ENCODE results near the gene ATXN7L1.
"Not testable (repeated sequence)": the region's sequence is repeated elsewhere in the genome, so short reads cannot be mapped to it uniquely, and the experiment has no call there.

The ATXN7L1 gene

GRCh38 chr7:105802604-105803428 is 73.6 kb downstream of the ATXN7L1 start:
- DNase-seq (ENCODE audit: low read depth) = no peak

- no peak for DNase-seq (ENCODE audit: low read depth)
Observed at GRCh38 chr7:105800849-105801534, 75.4 kb downstream of the ATXN7L1 start.

GRCh38 chr7:105800442-105800841 is 76.0 kb downstream of the ATXN7L1 start:
- no peak for DNase-seq (ENCODE audit: low read depth)

GRCh38 chr7:105799677-105800076 is 76.7 kb downstream of the ATXN7L1 start:
- no peak for DNase-seq (ENCODE audit: low read depth)

GRCh38 chr7:105799006-105799405 is 77.4 kb downstream of the ATXN7L1 start:
- no peak for DNase-seq (ENCODE audit: low read depth)

GRCh38 chr7:105797652-105798051 is 78.7 kb downstream of the ATXN7L1 start:
- no peak for DNase-seq (ENCODE audit: low read depth)

GRCh38 chr7:105796365-105796764 is 80.0 kb downstream of the ATXN7L1 start:
- DNase-seq (ENCODE audit: low read depth) = no peak

GRCh38 chr7:105794741-105795729 is 81.4 kb downstream of the ATXN7L1 start:
- DNase-seq (ENCODE audit: low read depth) = no peak

GRCh38 chr7:105792488-105793370 is 83.7 kb downstream of the ATXN7L1 start:
- DNase-seq (ENCODE audit: low read depth) = no peak

GRCh38 chr7:105791926-105792325 is 84.5 kb downstream of the ATXN7L1 start:
- DNase-seq (ENCODE audit: low read depth) = no peak

- DNase-seq (ENCODE audit: low read depth) = no peak
Observed at GRCh38 chr7:105790996-105791395, 85.4 kb downstream of the ATXN7L1 start.

- DNase-seq (ENCODE audit: low read depth) = not testable (repeated sequence)
Observed at GRCh38 chr7:105790452-105790851, 85.9 kb downstream of the ATXN7L1 start.

- DNase-seq (ENCODE audit: low read depth) = no peak
Observed at GRCh38 chr7:105788816-105789349, 87.5 kb downstream of the ATXN7L1 start.

- no peak for DNase-seq (ENCODE audit: low read depth)
Observed at GRCh38 chr7:105788356-105788755, 88.0 kb downstream of the ATXN7L1 start.

- no peak for DNase-seq (ENCODE audit: low read depth)
Observed at GRCh38 chr7:105787793-105788192, 88.6 kb downstream of the ATXN7L1 start.

- no peak for DNase-seq (ENCODE audit: low read depth)
Observed at GRCh38 chr7:105786520-105787470, 89.6 kb downstream of the ATXN7L1 start.

- DNase-seq (ENCODE audit: low read depth) = no peak
Observed at GRCh38 chr7:105782391-105783042, 93.9 kb downstream of the ATXN7L1 start.

- DNase-seq (ENCODE audit: low read depth) = no peak
Observed at GRCh38 chr7:105779856-105780780, 96.3 kb downstream of the ATXN7L1 start.

Data from activated T-cell treated with anti-CD3 and anti-CD28 coated beads for 48 hours (primary cell).